Mesenchymal stem cell (in vitro differentiated cells and primary cell): ENCODE data around the gene PTPRG.

ENCODE experiments used
- DNase-seq: peaks from one replicate; pipeline ENCODE4 v3.0.0-alpha.2; 2013
- H2AFZ ChIP-seq: one replicate; pipeline ENCODE4 v1.6.1; 2013; ENCODE audit warnings: low read depth, mild to moderate bottlenecking, control low read depth, inconsistent platforms, low read length, moderate library complexity
- H2AK5ac ChIP-seq: 2 replicates; pipeline ENCODE4 v1.6.1; 2013; ENCODE audit warnings: low read length, moderate library complexity, mild to moderate bottlenecking, inconsistent platforms; ENCODE audit not compliant: severe bottlenecking
- H2BK120ac ChIP-seq: one replicate; pipeline ENCODE4 v1.6.1; 2013; ENCODE audit warnings: low read depth, mild to moderate bottlenecking, inconsistent platforms, low read length, moderate library complexity
- H2BK12ac ChIP-seq, 2 experiments: one replicate each; pipeline ENCODE4 v1.6.1; 2013; ENCODE audit warnings: inconsistent platforms in 2 of 2, low read length in 2 of 2, mild to moderate bottlenecking in 2 of 2, moderate library complexity in 2 of 2, control low read depth in 1 of 2
- H2BK15ac ChIP-seq: one replicate; pipeline ENCODE4 v1.6.1; 2013; ENCODE audit warnings: mild to moderate bottlenecking, low read depth, inconsistent platforms; ENCODE audit not compliant: poor library complexity, severe bottlenecking
- H2BK5ac ChIP-seq: 2 replicates; pipeline ENCODE4 v1.6.1; 2013; ENCODE audit warnings: low read depth, mild to moderate bottlenecking, low read length, control low read depth, inconsistent platforms; ENCODE audit not compliant: poor library complexity, severe bottlenecking
- H3K14ac ChIP-seq, 2 experiments: one replicate each; pipeline ENCODE4 v1.6.1; 2013; ENCODE audit warnings: inconsistent platforms in 2 of 2, low read length in 2 of 2, control low read depth in 1 of 2, mild to moderate bottlenecking in 1 of 2, moderate library complexity in 1 of 2
- H3K18ac ChIP-seq, 2 experiments: one replicate each; pipeline ENCODE4 v1.6.1; 2013; ENCODE audit warnings: inconsistent platforms in 2 of 2, low read length in 2 of 2, control low read depth in 1 of 2, low read depth in 1 of 2, mild to moderate bottlenecking in 1 of 2
- H3K23ac ChIP-seq, 2 experiments: one replicate each; pipeline ENCODE4 v1.6.1; 2013; ENCODE audit warnings: inconsistent platforms in 2 of 2, low read length in 2 of 2, mild to moderate bottlenecking in 2 of 2, moderate library complexity in 2 of 2, control low read depth in 1 of 2
- H3K27ac ChIP-seq: 2 replicates; pipeline ENCODE4 v1.5.1; 2013; ENCODE audit warnings: mild to moderate bottlenecking, moderate library complexity, low read length, control low read depth, inconsistent platforms; ENCODE audit not compliant: poor library complexity, severe bottlenecking
- H3K27me3 ChIP-seq, 2 experiments: 2 replicates each; pipeline versions ENCODE4 v1.6.1 to v1.7.0; 2013; ENCODE audit warnings: low read length in 2 of 2, mild to moderate bottlenecking in 2 of 2, moderate library complexity in 2 of 2, control low read depth in 1 of 2, inconsistent platforms in 1 of 2; ENCODE audit not compliant: control insufficient read depth in 1 of 2, insufficient read depth in 1 of 2
- H3K36me3 ChIP-seq, 2 experiments: 2 replicates each; pipeline versions ENCODE4 v1.6.1 to v1.7.0; 2013; ENCODE audit warnings: low read length in 2 of 2, control low read depth in 1 of 2, inconsistent platforms in 1 of 2, low read depth in 1 of 2, mild to moderate bottlenecking in 1 of 2; ENCODE audit not compliant: insufficient read depth in 2 of 2, control insufficient read depth in 1 of 2
- H3K4ac ChIP-seq, 2 experiments: one replicate each; pipeline ENCODE4 v1.6.1; 2013; ENCODE audit warnings: inconsistent platforms in 2 of 2, low read length in 2 of 2, mild to moderate bottlenecking in 2 of 2, moderate library complexity in 2 of 2, control low read depth in 1 of 2, low read depth in 1 of 2
- H3K4me1 ChIP-seq: 2 replicates; pipeline ENCODE4 v1.6.1; 2013; ENCODE audit warnings: low read depth, low read length, control low read depth; ENCODE audit not compliant: control insufficient read depth, insufficient read depth
- H3K4me2 ChIP-seq: 2 replicates; pipeline ENCODE4 v1.6.1; 2013; ENCODE audit warnings: low read length, mild to moderate bottlenecking, inconsistent platforms; ENCODE audit not compliant: poor library complexity, severe bottlenecking
- H3K4me3 ChIP-seq, 2 experiments: 2 replicates each; pipeline versions ENCODE4 v1.5.1 to v1.7.0; 2013; ENCODE audit warnings: low read length in 2 of 2, mild to moderate bottlenecking in 2 of 2, control low read depth in 1 of 2, low read depth in 1 of 2; ENCODE audit not compliant: insufficient read depth in 1 of 2
- H3K79me1 ChIP-seq: replicated peaks from 2 replicates; pipeline ENCODE4 v1.6.1; 2013; ENCODE audit warnings: mild to moderate bottlenecking, control low read depth, low read length, inconsistent platforms; ENCODE audit not compliant: poor library complexity, severe bottlenecking
- H3K9ac ChIP-seq: 2 replicates; pipeline ENCODE4 v1.7.0; 2013; ENCODE audit warnings: mild to moderate bottlenecking, low read length, moderate library complexity
- H3K9me3 ChIP-seq: 2 replicates; pipeline ENCODE4 v1.7.0; 2013; ENCODE audit warnings: mild to moderate bottlenecking, low read length; ENCODE audit not compliant: control insufficient read depth
- H4K8ac ChIP-seq: one replicate; pipeline ENCODE4 v1.6.1; 2013; ENCODE audit warnings: inconsistent platforms, mild to moderate bottlenecking, low read length, moderate library complexity
- H4K91ac ChIP-seq: one replicate; pipeline ENCODE4 v1.6.1; 2013; ENCODE audit warnings: mild to moderate bottlenecking, low read length, inconsistent platforms
- WGBS: methylation state at CpG from one replicate; pipeline ENCODE4 v1.1.7; 2013; ENCODE audit warnings: mixed read lengths; 5-methylcytosine and 5-hydroxymethylcytosine counted together

PTPRG gene

DNA sequence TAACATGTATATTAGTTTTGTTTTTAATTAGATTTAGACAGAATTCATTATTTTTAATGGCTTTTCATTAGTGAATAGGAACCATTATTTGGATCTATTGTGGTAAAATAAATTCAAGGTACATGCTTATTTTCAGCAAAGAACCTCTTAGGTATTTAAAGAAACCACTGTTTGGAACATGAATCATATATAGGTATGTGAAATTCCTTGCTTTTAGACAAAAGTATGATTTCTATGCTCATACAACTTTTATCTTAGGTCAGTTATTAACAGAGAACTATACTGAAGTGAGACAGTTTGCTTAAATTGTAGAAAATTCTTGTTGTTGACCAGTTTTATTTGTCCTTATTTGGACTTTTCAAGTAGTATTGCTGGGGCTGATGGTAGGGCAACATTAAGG is 422.1 kb downstream of the PTPRG start:
- no peak overlapping the region for H3K18ac ChIP-seq
- no peak overlapping the region for H2BK15ac ChIP-seq
- H3K27me3 ChIP-seq: no peaks in the 10 kb centered on the region
- H2BK12ac ChIP-seq: no peak overlapping the region
- peaks cover 7% of the 10 kb centered on the region for H3K4me1 ChIP-seq
- H2AK5ac ChIP-seq: no peak overlapping the region
- no peak for DNase-seq
- no peak overlapping the region for H4K8ac ChIP-seq
- no peak overlapping the region for H3K9ac ChIP-seq
- no peak overlapping the region for H2AFZ ChIP-seq
- peaks cover 6% of the 10 kb centered on the region for H3K79me1 ChIP-seq
- H3K36me3 ChIP-seq: no peaks in the 10 kb centered on the region
- no peak overlapping the region for H3K4me2 ChIP-seq
- no peak overlapping the region for H2BK5ac ChIP-seq
- H3K9me3 ChIP-seq: no peaks in the 10 kb centered on the region
- H4K91ac ChIP-seq: no peak overlapping the region
- no peak overlapping the region for H3K14ac ChIP-seq
- H3K23ac ChIP-seq: no peak overlapping the region
- H3K4ac ChIP-seq: no peak overlapping the region
- H2BK120ac ChIP-seq: no peak overlapping the region
- H3K27ac ChIP-seq: peak overlapping the region; percentile 84
- H3K4me3 ChIP-seq: no peak overlapping the region

DNA sequence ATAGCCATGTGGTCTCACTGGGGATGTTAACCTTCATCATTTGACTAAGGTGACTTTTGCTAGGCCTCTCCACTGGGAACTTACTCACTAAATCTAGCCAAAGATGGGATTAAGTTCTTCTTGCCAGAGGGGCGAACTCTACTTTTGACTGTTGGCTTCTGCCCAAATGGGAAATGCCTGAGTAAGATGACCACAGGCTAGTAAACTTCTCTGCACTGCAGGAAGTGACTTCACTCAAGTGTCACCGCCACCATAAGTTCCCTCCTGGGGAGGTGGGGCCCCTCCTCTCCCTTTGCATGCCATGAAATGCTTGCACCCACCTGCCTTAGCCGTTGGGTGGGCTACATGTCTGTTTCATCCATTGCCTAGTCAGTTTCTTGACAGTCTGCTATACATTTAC is 423.6 kb downstream of the PTPRG start:
- no peak overlapping the region for H3K4me3 ChIP-seq
- H3K36me3 ChIP-seq: no peaks in the 10 kb centered on the region
- no peak overlapping the region for H2AK5ac ChIP-seq
- H2BK5ac ChIP-seq: no peak overlapping the region
- H3K18ac ChIP-seq: peak overlapping the region in 1 of 2 experiments; percentile 70
- no peaks in the 10 kb centered on the region for H3K9me3 ChIP-seq
- H4K91ac ChIP-seq: no peak overlapping the region
- no peak overlapping the region for H2BK12ac ChIP-seq
- peaks cover 7% of the 10 kb centered on the region for H3K4me1 ChIP-seq
- H3K23ac ChIP-seq: no peak overlapping the region
- no peak overlapping the region for H2BK120ac ChIP-seq
- no peak overlapping the region for H3K9ac ChIP-seq
- peaks cover 5% of the 10 kb centered on the region for H3K79me1 ChIP-seq
- H3K14ac ChIP-seq: no peak overlapping the region
- no peaks in the 10 kb centered on the region for H3K27me3 ChIP-seq
- no peak overlapping the region for H3K4ac ChIP-seq
- WGBS: 37% methylated on average over 2 of the region's 3 CpGs
- no peak overlapping the region for H4K8ac ChIP-seq
- H2BK15ac ChIP-seq: no peak overlapping the region
- H3K27ac ChIP-seq: peak overlapping the region; percentile 67
- peak; percentile 24 for DNase-seq
- H2AFZ ChIP-seq: no peak overlapping the region
- H3K4me2 ChIP-seq: no peak overlapping the region

DNA sequence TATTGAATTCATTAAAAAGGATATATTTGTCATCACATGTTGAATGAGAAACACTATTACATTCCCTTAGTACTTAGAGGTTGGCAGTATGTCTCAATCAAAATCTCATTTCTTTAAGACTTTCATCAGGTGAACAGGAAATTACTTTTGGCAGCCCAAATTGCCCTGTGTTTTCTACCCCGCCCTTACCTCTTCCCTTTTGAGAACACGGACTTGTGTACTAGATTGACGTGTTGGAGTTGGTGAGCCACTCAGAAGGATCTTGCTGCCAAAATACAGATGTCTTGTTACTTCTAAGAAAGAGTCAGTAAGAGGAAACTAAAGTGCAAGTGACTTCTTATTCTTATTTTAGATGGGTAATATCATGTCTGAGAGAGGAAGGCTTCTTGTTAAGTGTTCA is 425.1 kb downstream of the PTPRG start:
- H3K79me1 ChIP-seq: peaks cover 4% of the 10 kb centered on the region
- no peak overlapping the region for H3K27ac ChIP-seq
- peaks cover 4% of the 10 kb centered on the region for H3K4me1 ChIP-seq
- no peak overlapping the region for H2BK5ac ChIP-seq
- no peak overlapping the region for H4K8ac ChIP-seq
- H4K91ac ChIP-seq: no peak overlapping the region
- no peak overlapping the region for H3K4me2 ChIP-seq
- 95% methylated on average over 2 of the region's 3 CpGs for WGBS
- H3K23ac ChIP-seq: no peak overlapping the region
- H2AFZ ChIP-seq: no peak overlapping the region
- H2BK12ac ChIP-seq: no peak overlapping the region
- no peak overlapping the region for H3K18ac ChIP-seq
- no peak overlapping the region for H3K9ac ChIP-seq
- no peak overlapping the region for H3K4ac ChIP-seq
- no peak overlapping the region for H2BK120ac ChIP-seq
- H3K14ac ChIP-seq: no peak overlapping the region
- no peak overlapping the region for H2AK5ac ChIP-seq
- H2BK15ac ChIP-seq: no peak overlapping the region
- no peaks in the 10 kb centered on the region for H3K9me3 ChIP-seq
- no peak for DNase-seq
- no peak overlapping the region for H3K4me3 ChIP-seq
- no peaks in the 10 kb centered on the region for H3K27me3 ChIP-seq
- peaks cover 0 to 9% of the 10 kb centered on the region in 2 experiments for H3K36me3 ChIP-seq

DNA sequence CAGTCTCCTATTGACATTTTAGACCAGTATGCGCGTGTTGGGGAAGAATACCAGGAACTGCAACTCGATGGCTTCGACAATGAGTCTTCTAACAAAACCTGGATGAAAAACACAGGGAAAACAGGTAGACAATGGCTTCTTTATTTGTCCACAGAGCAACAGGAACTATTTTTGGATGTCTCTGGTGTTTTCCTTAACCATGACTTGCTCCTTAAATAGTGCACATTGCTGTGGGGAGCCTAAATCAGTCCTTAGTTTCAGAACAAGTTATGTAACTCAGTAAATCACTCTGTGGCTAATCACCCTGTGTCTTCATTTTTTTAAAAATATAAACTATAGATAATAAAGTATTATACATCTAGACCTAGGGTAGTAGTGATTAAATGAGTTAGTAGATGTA is 428.3 kb downstream of the PTPRG start:
- H3K79me1 ChIP-seq: peaks cover 5% of the 10 kb centered on the region
- 90% methylated on average over 4 of the region's 4 CpGs for WGBS

More for the DNA sequence above, 428.3 kb downstream of the PTPRG start:
- no peaks in the 10 kb centered on the region for H3K27me3 ChIP-seq
- no peak overlapping the region for H3K27ac ChIP-seq
- no peak overlapping the region for H3K23ac ChIP-seq
- DNase-seq: no peak
- H2AFZ ChIP-seq: no peak overlapping the region
- H2BK15ac ChIP-seq: no peak overlapping the region
- H4K91ac ChIP-seq: no peak overlapping the region
- H3K9ac ChIP-seq: no peak overlapping the region
- no peak overlapping the region for H3K18ac ChIP-seq
- no peak overlapping the region for H3K4me3 ChIP-seq
- no peak overlapping the region for H3K4me2 ChIP-seq
- H3K9me3 ChIP-seq: no peaks in the 10 kb centered on the region
- no peak overlapping the region for H2BK5ac ChIP-seq
- peaks cover 4% of the 10 kb centered on the region for H3K4me1 ChIP-seq
- no peak overlapping the region for H3K14ac ChIP-seq
- H4K8ac ChIP-seq: no peak overlapping the region
- peaks cover 0 to 15% of the 10 kb centered on the region in 2 experiments for H3K36me3 ChIP-seq
- H2BK12ac ChIP-seq: no peak overlapping the region
- H2BK120ac ChIP-seq: no peak overlapping the region
- H2AK5ac ChIP-seq: no peak overlapping the region
- no peak overlapping the region for H3K4ac ChIP-seq
